PC-9 (cell line): Measurements from ENCODE around the gene GEMIN2.

Experiments used
- CTCF ChIP-seq: fragments of 200-600 bp; sonication (generic); conservative IDR thresholded peaks from 2 replicates; pipeline ENCODE4 v1.6.1; 2017; ENCODE audit warnings: mixed run types, antibody characterized with exemption, mild to moderate bottlenecking, moderate library complexity
- EZH2 ChIP-seq: fragments of 200-600 bp; sonication (generic); IDR thresholded peaks from 2 replicates; pipeline ENCODE4 v1.8.0; 2017; ENCODE audit warnings: antibody characterized with exemption, low read depth

GRCh38 chr14:39173198-39173597, 59.1 kb downstream of the GEMIN2 start:
- TF ChIP-seq CTCF, result no peak
- TF ChIP-seq EZH2, result no peak
